Esophagus (tissue), 2 donors: ENCODE data around the gene MGME1. TPM values are rescaled to one million over a fixed set of nuclear protein-coding genes. Genes with fewer than 3 reads are reported as not detected.
"Not testable (repeated sequence)": the region's sequence is repeated elsewhere in the genome, so short reads cannot be mapped to it uniquely, and the experiment has no call there.

Source experiments
- H3K27ac ChIP-seq, 2 donors: one replicate each; pipeline ENCODE4 v1.5.1; 2013; ENCODE audit warnings: low read depth in 2 of 2, mild to moderate bottlenecking in 2 of 2, inconsistent platforms in 1 of 2, low read length in 1 of 2, moderate library complexity in 1 of 2
- H3K27me3 ChIP-seq, 2 donors: one replicate each; pipeline ENCODE4 v1.6.1; 2013; ENCODE audit warnings: low read length in 2 of 2, control low read depth in 1 of 2, mild to moderate bottlenecking in 1 of 2; ENCODE audit not compliant: insufficient read depth in 2 of 2, control insufficient read depth in 1 of 2
- H3K36me3 ChIP-seq, 2 donors: one replicate each; pipeline ENCODE4 v1.6.1; 2013; ENCODE audit warnings: low read length in 1 of 2; ENCODE audit not compliant: control insufficient read depth in 2 of 2, insufficient read depth in 2 of 2
- H3K4me1 ChIP-seq, 2 donors: one replicate each; pipeline ENCODE4 v1.6.1; 2013; ENCODE audit warnings: low read length in 1 of 2; ENCODE audit not compliant: control insufficient read depth in 2 of 2, insufficient read depth in 2 of 2
- H3K4me3 ChIP-seq, 2 donors: one replicate each; pipeline ENCODE4 v1.5.1; 2013; ENCODE audit warnings: low read length in 2 of 2, mild to moderate bottlenecking in 2 of 2, low read depth in 1 of 2, moderate library complexity in 1 of 2
- H3K9me3 ChIP-seq, 2 donors: one replicate each; pipeline ENCODE4 v1.6.1; 2013; ENCODE audit warnings: mild to moderate bottlenecking in 2 of 2, low read depth in 1 of 2, low read length in 1 of 2, moderate library complexity in 1 of 2; ENCODE audit not compliant: control insufficient read depth in 2 of 2, insufficient read depth in 1 of 2
- WGBS, 2 donors: extraction: QIAGEN DNeasy Blood & Tissue Kit; methylation state at CpG; one replicate each; pipeline ENCODE4 v1.1.7; 2013; 5-methylcytosine and 5-hydroxymethylcytosine counted together
- polyA plus RNA-seq, 2 donors: library from polyadenylated mRNA; stranded (reverse); fragments of 200-250 nt; gene quantifications; one replicate each; pipeline ENCODE4 v1.2.3, GENCODE V29; 2013
- donor health status: healthy with polysubstance abuse.
- donor health status: Bipolar disorder and iron deficiency.

Gene MGME1
- polyA plus RNA-seq, 2 donors = 9.6 to 14.5 TPM

GRCh38 chr20:18012901-18013300 lies 44.1 kb downstream of the MGME1 start:
- no peaks in the 10 kb centered on the region for H3K36me3 ChIP-seq
- no peak overlapping the region for H3K27ac ChIP-seq
- no peaks in the 10 kb centered on the region for H3K4me1 ChIP-seq
- H3K27me3 ChIP-seq = no peaks in the 10 kb centered on the region
- 98 to 100% methylated on average over 2 of the region's 2 CpGs for WGBS, 2 donors
- no peaks in the 10 kb centered on the region for H3K9me3 ChIP-seq
- H3K4me3 ChIP-seq = no peak overlapping the region

GRCh38 chr20:18014411-18014810 lies 45.6 kb downstream of the MGME1 start:
- Histone ChIP-seq H3K4me3 (no peak overlapping the region), H3K27ac (no peak overlapping the region), H3K27me3 (no peaks in the 10 kb centered on the region), H3K9me3 (no peaks in the 10 kb centered on the region), H3K4me1 (no peaks in the 10 kb centered on the region), H3K36me3 (no peaks in the 10 kb centered on the region)
- 87 to 94% methylated on average over 6 of the region's 6 CpGs for WGBS, 2 donors

GRCh38 chr20:18016772-18017171 lies 48.0 kb downstream of the MGME1 start:
- H3K36me3 ChIP-seq = peaks cover 0 to 9% of the 10 kb centered on the region in 2 donors
- H3K27me3 ChIP-seq = no peaks in the 10 kb centered on the region
- 86 to 87% methylated on average over 3 of the region's 3 CpGs for WGBS, 2 donors
- no peaks in the 10 kb centered on the region for H3K4me1 ChIP-seq
- no peak overlapping the region for H3K27ac ChIP-seq
- no peak overlapping the region for H3K4me3 ChIP-seq
- no peaks in the 10 kb centered on the region for H3K9me3 ChIP-seq

- H3K27ac ChIP-seq = no peak overlapping the region
- H3K4me1 ChIP-seq = no peaks in the 10 kb centered on the region
- H3K4me3 ChIP-seq = no peak overlapping the region
- no peaks in the 10 kb centered on the region for H3K27me3 ChIP-seq
- WGBS, 2 donors = 90 to 93% methylated on average over 10 of the region's 10 CpGs
- peaks cover 0 to 22% of the 10 kb centered on the region in 2 donors for H3K36me3 ChIP-seq
- peaks cover 0 to 1% of the 10 kb centered on the region in 2 donors for H3K9me3 ChIP-seq
Observed at GRCh38 chr20:18018100-18018499, 49.3 kb downstream of the MGME1 start.

- Histone ChIP-seq H3K4me3 (no peak overlapping the region), H3K36me3 (peaks cover 0 to 24% of the 10 kb centered on the region in 2 donors), H3K27me3 (no peaks in the 10 kb centered on the region), H3K9me3 (peaks cover 0 to 4% of the 10 kb centered on the region in 2 donors), H3K27ac (no peak overlapping the region), H3K4me1 (no peaks in the 10 kb centered on the region)
- WGBS, 2 donors = 5 to 13% methylated on average over 1 of the region's 1 CpG
Observed at GRCh38 chr20:18019068-18019467, 50.2 kb downstream of the MGME1 start.

GRCh38 chr20:18020931-18021330 lies 52.1 kb downstream of the MGME1 start:
- WGBS, 2 donors = 92 to 93% methylated on average over 7 of the region's 7 CpGs
- peaks cover 0 to 4% of the 10 kb centered on the region in 2 donors for H3K9me3 ChIP-seq
- H3K27ac ChIP-seq = no peak overlapping the region
- H3K4me3 ChIP-seq = no peak overlapping the region
- H3K4me1 ChIP-seq = no peaks in the 10 kb centered on the region
- H3K36me3 ChIP-seq = peaks cover 0 to 34% of the 10 kb centered on the region in 2 donors
- no peaks in the 10 kb centered on the region for H3K27me3 ChIP-seq

GRCh38 chr20:18024606-18025127 lies 55.8 kb downstream of the MGME1 start:
- WGBS, 2 donors = 78 to 83% methylated on average over 15 of the region's 15 CpGs
- H3K36me3 ChIP-seq = peaks cover 0 to 34% of the 10 kb centered on the region in 2 donors
- H3K9me3 ChIP-seq = peaks cover 3 to 4% of the 10 kb centered on the region in 2 donors
- H3K4me3 ChIP-seq = no peak overlapping the region
- no peaks in the 10 kb centered on the region for H3K4me1 ChIP-seq
- H3K27ac ChIP-seq = no peak overlapping the region
- no peaks in the 10 kb centered on the region for H3K27me3 ChIP-seq

GRCh38 chr20:18027011-18027410 lies 58.2 kb downstream of the MGME1 start:
- H3K27ac ChIP-seq, H3K4me1 ChIP-seq, H3K27me3 ChIP-seq, H3K9me3 ChIP-seq, H3K4me3 ChIP-seq: not testable (repeated sequence)
- WGBS, 2 donors = 77 to 81% methylated on average over 7 of the region's 7 CpGs
- peaks cover 0 to 27% of the 10 kb centered on the region in 2 donors for H3K36me3 ChIP-seq

GRCh38 chr20:18030020-18030419 lies 61.2 kb downstream of the MGME1 start:
- H3K36me3 ChIP-seq = peaks cover 0 to 13% of the 10 kb centered on the region in 2 donors
- no peak overlapping the region for H3K4me3 ChIP-seq
- WGBS, 2 donors = 81 to 82% methylated on average over 8 of the region's 8 CpGs
- H3K9me3 ChIP-seq = peaks cover 0 to 3% of the 10 kb centered on the region in 2 donors
- no peaks in the 10 kb centered on the region for H3K27me3 ChIP-seq
- H3K27ac ChIP-seq = no peak overlapping the region
- peaks cover 0 to 6% of the 10 kb centered on the region in 2 donors for H3K4me1 ChIP-seq

- 90 to 92% methylated on average over 15 of the region's 15 CpGs for WGBS, 2 donors
- H3K27ac ChIP-seq = no peak overlapping the region
Observed at GRCh38 chr20:18031050-18031449, 62.2 kb downstream of the MGME1 start.

More at GRCh38 chr20:18031050-18031449, 62.2 kb downstream of the MGME1 start:
- Histone ChIP-seq H3K27me3 (no peaks in the 10 kb centered on the region), H3K9me3 (peaks cover 0 to 3% of the 10 kb centered on the region in 2 donors), H3K36me3 (peaks cover 0 to 12% of the 10 kb centered on the region in 2 donors), H3K4me1 (peaks cover 0 to 6% of the 10 kb centered on the region in 2 donors), H3K4me3 (no peak overlapping the region)
